ENCODE results near the gene NLRP8.

DNA sequence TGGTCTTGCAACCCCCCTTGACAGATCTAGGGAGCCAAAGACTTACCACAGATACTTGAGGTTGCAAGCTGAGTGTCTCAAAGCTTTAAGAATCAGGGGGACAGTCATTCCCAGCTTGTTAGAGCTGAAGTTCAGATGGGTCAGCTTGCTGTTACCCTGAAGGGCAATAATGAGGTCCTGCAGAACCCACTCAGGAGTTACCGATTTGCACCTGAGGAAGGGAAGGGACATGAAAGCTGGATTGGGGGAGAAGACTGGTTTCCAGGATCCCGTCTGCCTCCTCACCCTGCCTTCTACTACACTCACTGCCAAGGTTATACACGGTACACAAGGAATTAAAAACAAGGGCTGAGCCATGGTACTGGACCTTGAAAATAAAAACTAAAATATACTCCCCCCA, 39.9 kb upstream of the NLRP8 start:
- no peak for TF ChIP-seq CTCF (IDR thresholded peaks at IDR 0.05)
- no peak for TF ChIP-seq POLR2A (IDR thresholded peaks at IDR 0.05)
